Measurements from ENCODE around the gene SLC6A8.

SLC6A8 gene

GRCh38 chrX:153669901-153670731 is 17.6 kb upstream of the SLC6A8 start:
- Histone ChIP-seq H2AK5ac (ENCODE audit: low read depth, low read length) (no peak overlapping the region), H3K4ac (ENCODE audit: low read length) (no peak overlapping the region), H2AFZ (ENCODE audit: low read length) (no peak overlapping the region), H3K27me3 (ENCODE audit: control insufficient read depth in 3 of 3, insufficient read depth in 3 of 3, low read depth in 1 of 3, low read length in 3 of 3) (peaks cover 0 to 6% (median 0%) of the 10 kb centered on the region in 3 experiments), H3K4me2 (ENCODE audit: insufficient read depth, low read length, poor library complexity, severe bottlenecking) (no peak overlapping the region), H2BK12ac (ENCODE audit: low read length) (no peak overlapping the region), H2BK5ac (ENCODE audit: low read length) (no peak overlapping the region), H3K14ac (ENCODE audit: low read length) (no peak overlapping the region), H3K27ac (replicated peaks; ENCODE audit: low read length) (no peak overlapping the region), H2BK15ac (ENCODE audit: low read length) (peak overlapping the region; percentile 37), H3K4me3 (ENCODE audit: low read length in 2 of 2) (no peak overlapping the region), H2BK120ac (ENCODE audit: low read depth, low read length) (no peak overlapping the region), H3K36me3 (replicated peaks in 1 of 2; ENCODE audit: control insufficient read depth in 2 of 2, insufficient read depth in 2 of 2, low read length in 2 of 2) (no peaks in the 10 kb centered on the region), H4K91ac (ENCODE audit: low read depth, low read length, poor library complexity) (no peak overlapping the region), H3K9me3 (replicated peaks in 1 of 2; ENCODE audit: control insufficient read depth in 2 of 2, insufficient read depth in 1 of 2, low read depth in 1 of 2, low read length in 2 of 2) (no peaks in the 10 kb centered on the region), H3K23ac (ENCODE audit: low read depth, low read length, poor library complexity) (no peak overlapping the region), H4K8ac (ENCODE audit: low read depth, low read length) (no peak overlapping the region), H3K79me1 (ENCODE audit: low read depth, low read length) (peaks cover 1% of the 10 kb centered on the region), H3K4me1 (ENCODE audit: control insufficient read depth in 2 of 2, insufficient read depth in 1 of 2, low read depth in 1 of 2, low read length in 2 of 2) (peaks cover 3 to 7% of the 10 kb centered on the region in 2 donors), H3K9ac (ENCODE audit: low read depth, low read length, poor library complexity) (no peak overlapping the region), H3K18ac (ENCODE audit: low read length) (no peak overlapping the region)
- DNase-seq (ENCODE audit: low spot score), result no peak
- no CpG with 5 or more reads among the region's 23 CpGs for WGBS, 2 donors (ENCODE audit: extremely low coverage in 2 of 2, insufficient read length in 2 of 2, insufficient replicate concordance in 1 of 2)

GRCh38 chrX:153670748-153671588 is 16.8 kb upstream of the SLC6A8 start:
- Histone ChIP-seq H4K8ac (ENCODE audit: low read depth, low read length) (no peak overlapping the region), H3K4ac (ENCODE audit: low read length) (no peak overlapping the region), H3K27ac (replicated peaks; ENCODE audit: low read length) (no peak overlapping the region), H3K4me1 (ENCODE audit: control insufficient read depth in 2 of 2, insufficient read depth in 1 of 2, low read depth in 1 of 2, low read length in 2 of 2) (peaks cover 3 to 7% of the 10 kb centered on the region in 2 donors), H2AK5ac (ENCODE audit: low read depth, low read length) (no peak overlapping the region), H2BK5ac (ENCODE audit: low read length) (peak overlapping the region; percentile 24), H3K14ac (ENCODE audit: low read length) (no peak overlapping the region), H2BK12ac (ENCODE audit: low read length) (peak overlapping the region; percentile 46), H3K18ac (ENCODE audit: low read length) (no peak overlapping the region), H4K91ac (ENCODE audit: low read depth, low read length, poor library complexity) (no peak overlapping the region), H2BK120ac (ENCODE audit: low read depth, low read length) (no peak overlapping the region), H3K9ac (ENCODE audit: low read depth, low read length, poor library complexity) (no peak overlapping the region), H3K4me3 (ENCODE audit: low read length in 2 of 2) (no peak overlapping the region), H3K27me3 (ENCODE audit: control insufficient read depth in 3 of 3, insufficient read depth in 3 of 3, low read depth in 1 of 3, low read length in 3 of 3) (peaks cover 0 to 2% (median 0%) of the 10 kb centered on the region in 3 experiments), H3K9me3 (replicated peaks in 1 of 2; ENCODE audit: control insufficient read depth in 2 of 2, insufficient read depth in 1 of 2, low read depth in 1 of 2, low read length in 2 of 2) (no peaks in the 10 kb centered on the region), H3K79me1 (ENCODE audit: low read depth, low read length) (peaks cover 1% of the 10 kb centered on the region), H2BK15ac (ENCODE audit: low read length) (no peak overlapping the region), H3K4me2 (ENCODE audit: insufficient read depth, low read length, poor library complexity, severe bottlenecking) (no peak overlapping the region), H3K23ac (ENCODE audit: low read depth, low read length, poor library complexity) (no peak overlapping the region), H2AFZ (ENCODE audit: low read length) (no peak overlapping the region), H3K36me3 (replicated peaks in 1 of 2; ENCODE audit: control insufficient read depth in 2 of 2, insufficient read depth in 2 of 2, low read length in 2 of 2) (no peaks in the 10 kb centered on the region)
- DNase-seq (ENCODE audit: low spot score), result no peak
- WGBS, 2 donors (ENCODE audit: extremely low coverage in 2 of 2, insufficient read length in 2 of 2, insufficient replicate concordance in 1 of 2), result no CpG with 5 or more reads among the region's 23 CpGs

- Histone ChIP-seq H2BK12ac (ENCODE audit: low read length) (peak overlapping the region; percentile 90), H3K18ac (ENCODE audit: low read length) (peak overlapping the region; percentile 89), H3K9ac (ENCODE audit: low read depth, low read length, poor library complexity) (no peak overlapping the region), H3K27ac (replicated peaks; ENCODE audit: low read length) (no peak overlapping the region), H2AFZ (ENCODE audit: low read length) (no peak overlapping the region), H3K27me3 (ENCODE audit: control insufficient read depth in 3 of 3, insufficient read depth in 3 of 3, low read depth in 1 of 3, low read length in 3 of 3) (peaks cover 0 to 2% (median 0%) of the 10 kb centered on the region in 3 experiments), H2AK5ac (ENCODE audit: low read depth, low read length) (peak overlapping the region; percentile 70), H3K23ac (ENCODE audit: low read depth, low read length, poor library complexity) (no peak overlapping the region), H3K14ac (ENCODE audit: low read length) (no peak overlapping the region), H3K79me1 (ENCODE audit: low read depth, low read length) (peaks cover 1% of the 10 kb centered on the region), H3K4me1 (ENCODE audit: control insufficient read depth in 2 of 2, insufficient read depth in 1 of 2, low read depth in 1 of 2, low read length in 2 of 2) (peaks cover 3 to 7% of the 10 kb centered on the region in 2 donors), H2BK120ac (ENCODE audit: low read depth, low read length) (no peak overlapping the region), H4K8ac (ENCODE audit: low read depth, low read length) (no peak overlapping the region), H3K9me3 (replicated peaks in 1 of 2; ENCODE audit: control insufficient read depth in 2 of 2, insufficient read depth in 1 of 2, low read depth in 1 of 2, low read length in 2 of 2) (no peaks in the 10 kb centered on the region), H2BK15ac (ENCODE audit: low read length) (no peak overlapping the region), H4K91ac (ENCODE audit: low read depth, low read length, poor library complexity) (no peak overlapping the region), H3K4me3 (ENCODE audit: low read length in 2 of 2) (no peak overlapping the region), H3K4me2 (ENCODE audit: insufficient read depth, low read length, poor library complexity, severe bottlenecking) (no peak overlapping the region), H3K4ac (ENCODE audit: low read length) (no peak overlapping the region), H3K36me3 (replicated peaks in 1 of 2; ENCODE audit: control insufficient read depth in 2 of 2, insufficient read depth in 2 of 2, low read length in 2 of 2) (no peaks in the 10 kb centered on the region), H2BK5ac (ENCODE audit: low read length) (peak overlapping the region; percentile 24)
- no peak for DNase-seq (ENCODE audit: low spot score)
- no CpG with 5 or more reads among the region's 27 CpGs for WGBS, 2 donors (ENCODE audit: extremely low coverage in 2 of 2, insufficient read length in 2 of 2, insufficient replicate concordance in 1 of 2)
Measured at GRCh38 chrX:153671589-153672530, 15.9 kb upstream of the SLC6A8 start.
